HepG2 (cell line): ENCODE data around the gene CCT4. TPM values are rescaled to one million over a fixed set of nuclear protein-coding genes. Genes with fewer than 3 reads are reported as not detected.

Source experiments
- DDIT3 ChIP-seq: sonication (generic); formaldehyde crosslinking; IDR thresholded peaks from 2 replicates; pipeline ENCODE4 v1.4.0; 2020; ENCODE audit warnings: mild to moderate bottlenecking, missing genetic modification reagents
- DRAP1 ChIP-seq: IDR thresholded peaks from 2 replicates; pipeline ENCODE4 v1.6.1; 2016; ENCODE audit warnings: missing genetic modification reagents, missing compliant biosample characterization
- ELF3 ChIP-seq: IDR thresholded peaks from 2 replicates; pipeline ENCODE4 v1.6.1; 2016; ENCODE audit warnings: missing genetic modification reagents, missing compliant biosample characterization
- FOSL1 ChIP-seq: sonication (generic); formaldehyde crosslinking; IDR thresholded peaks from 2 replicates; pipeline ENCODE4 v1.9.0; 2021; ENCODE audit warnings: missing genetic modification reagents, borderline replicate concordance
- ISX ChIP-seq: sonication (generic); formaldehyde crosslinking; conservative IDR thresholded peaks from 2 replicates; pipeline ENCODE4 v1.5.0; 2020; ENCODE audit warnings: missing genetic modification reagents
- POLR2G ChIP-seq: fragments of 200-400 bp; formaldehyde crosslinking; IDR thresholded peaks from 2 replicates; pipeline ENCODE4 v1.6.1; 2018; ENCODE audit warnings: mild to moderate bottlenecking, low read depth, low read length, moderate library complexity
- REPIN1 ChIP-seq: sonication (generic); formaldehyde crosslinking; IDR thresholded peaks from 2 replicates; pipeline ENCODE4 v1.8.0; 2022; ENCODE audit warnings: missing genetic modification reagents, low read depth, mild to moderate bottlenecking, borderline replicate concordance
- SALL2 ChIP-seq: sonication (generic); formaldehyde crosslinking; IDR thresholded peaks from 2 replicates; pipeline ENCODE4 v1.8.1; 2023; ENCODE audit warnings: mild to moderate bottlenecking, missing genetic modification reagents, inconsistent platforms
- SIN3B ChIP-seq: fragments of 150-350 bp; IDR thresholded peaks from 2 replicates; pipeline ENCODE4 v1.6.1; 2014; ENCODE audit warnings: low read length
- SRY ChIP-seq: sonication (generic); formaldehyde crosslinking; IDR thresholded peaks from 2 replicates; pipeline ENCODE4 v1.8.0; 2022; ENCODE audit warnings: mild to moderate bottlenecking, missing genetic modification reagents
- SUZ12 ChIP-seq: fragments of 150-350 bp; IDR thresholded peaks from 2 replicates; pipeline ENCODE4 v1.6.1; 2014; ENCODE audit warnings: low read depth, low read length
- TFDP2 ChIP-seq: sonication (generic); formaldehyde crosslinking; IDR thresholded peaks from 2 replicates; pipeline ENCODE4 v1.4.0; 2020; ENCODE audit warnings: missing genetic modification reagents
- TRAFD1 ChIP-seq: sonication (generic); formaldehyde crosslinking; IDR thresholded peaks from 2 replicates; pipeline ENCODE4 v1.5.1; 2020; ENCODE audit warnings: missing genetic modification reagents, mild to moderate bottlenecking, borderline replicate concordance
- ZNF318 ChIP-seq: sonication (generic); formaldehyde crosslinking; IDR thresholded peaks from 2 replicates; pipeline ENCODE4 v1.4.0; 2020; ENCODE audit warnings: mild to moderate bottlenecking, missing genetic modification reagents
- polyA plus RNA-seq, 8 experiments: library from polyadenylated mRNA; depleted of rRNA in 3 of 8; stranded (reverse) in 7 of 8; unstranded in 1 of 8; fragments of >200 nt; fragmentation: Illumina TruSeq in 4 of 8; extraction: Trizol in 4 of 8; gene quantifications; 2 replicates each; pipeline versions ENCODE4 v1.2.1 to v1.2.3, GENCODE V29; 2011 to 2016; ENCODE audit warnings: low read depth in 4 of 8, missing spikeins in 1 of 8, mixed read lengths in 1 of 8; ENCODE audit not compliant: insufficient read depth in 1 of 8
- total RNA-seq, 5 experiments: library from RNA; depleted of rRNA; stranded (reverse); fragments of >200 nt; fragmentation: Illumina TruSeq; extraction: Trizol; gene quantifications; 2 replicates each; pipeline ENCODE4 v1.2.3, GENCODE V29; 2016; ENCODE audit warnings: low read depth in 1 of 5

The CCT4 gene
- total and polyA plus RNA-seq, 2 of the 13 experiments (the other 11 are each of a cell fraction or from before 2014, with no cell fraction given), result 138 to 340 TPM

DNA sequence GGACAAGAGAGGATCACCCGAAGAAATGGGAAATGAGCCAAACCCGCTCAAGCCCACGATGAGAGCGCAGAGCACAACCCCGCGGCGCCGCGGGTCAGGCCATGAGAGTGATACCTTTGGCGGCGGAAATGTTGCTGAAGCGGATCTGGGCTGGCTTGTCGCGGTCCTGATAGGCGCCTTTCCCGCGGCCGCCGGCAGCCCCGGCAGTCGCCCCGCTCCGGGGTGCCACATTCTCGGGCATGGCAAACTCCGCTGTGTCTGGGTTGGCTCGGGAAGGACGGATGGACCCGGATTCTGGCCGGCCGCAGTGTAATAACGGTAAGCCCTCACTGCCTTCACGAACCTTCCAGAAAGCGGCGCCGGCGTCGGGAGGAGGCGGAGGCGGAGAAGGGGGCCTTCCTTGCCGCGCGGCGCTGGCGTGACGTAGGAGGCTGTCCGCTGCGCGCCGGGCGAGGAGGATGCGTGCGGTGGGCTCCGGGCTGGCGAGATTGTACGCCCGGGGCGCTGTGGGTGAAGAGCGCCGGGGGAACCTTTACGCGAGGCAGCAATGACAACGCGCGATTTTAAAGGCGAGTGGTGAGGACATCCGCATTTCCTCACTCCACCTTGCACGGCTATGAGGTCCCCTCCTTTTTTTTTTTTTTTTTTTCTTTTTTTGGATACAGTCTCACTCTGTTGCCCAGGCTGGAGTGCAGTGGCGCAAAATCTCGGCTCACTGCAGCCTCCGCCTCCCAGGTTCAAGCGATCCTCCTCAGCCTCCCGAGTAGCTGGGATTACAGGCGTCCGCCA is at the start of gene CCT4 (continued):
- TF ChIP-seq SIN3B (peak; percentile 93), SRY (CRISPR knock-in tag) (0 out of 2 replicates have a peak, but pooled peaks have one; percentile 68), SUZ12 (no peak), FOSL1 (CRISPR knock-in tag) (no peak), POLR2G (peak; percentile 99), REPIN1 (peak; percentile 89), DRAP1 (CRISPR knock-in tag) (peak; percentile 85), TFDP2 (CRISPR knock-in tag) (peak; percentile 94), ZNF318 (CRISPR knock-in tag) (peak; percentile 91), ISX (CRISPR knock-in tag) (peak; percentile 92; the same call in 1 of the 2 replicates), ELF3 (CRISPR knock-in tag) (peak; percentile 84), DDIT3 (CRISPR knock-in tag) (no peak), TRAFD1 (CRISPR knock-in tag) (no peak; the same call in 1 of the 2 replicates), SALL2 (peak; percentile 99; the same call in 1 of the 2 replicates)
